HG03045 (cell line): Measurements from ENCODE around the gene DAGLA.
"Not testable (repeated sequence)": the region's sequence is repeated elsewhere in the genome, so short reads cannot be mapped to it uniquely, and the experiment has no call there.

Source experiments
- ATAC-seq: cut with Tn5 transposase; IDR thresholded peaks from one replicate; pipeline ENCODE4 v1.9.1; 2021; ENCODE audit warnings: mild to moderate bottlenecking, moderate library complexity; ENCODE audit not compliant: unreplicated experiment

Gene DAGLA

GRCh38 chr11:61666684-61667297, 13.4 kb upstream of the DAGLA start:
- no peak for ATAC-seq

- ATAC-seq, result no peak
These were observed 12.4 kb upstream of the DAGLA start for GRCh38 chr11:61667684-61668305.

GRCh38 chr11:61669417-61669816, 10.8 kb upstream of the DAGLA start:
- ATAC-seq, result no peak

- ATAC-seq, result no peak
These were observed 9.6 kb upstream of the DAGLA start for GRCh38 chr11:61670626-61671025.

- ATAC-seq, result no peak
These were observed 8.7 kb upstream of the DAGLA start for GRCh38 chr11:61671527-61671926.

GRCh38 chr11:61673946-61674467, 6.2 kb upstream of the DAGLA start:
- ATAC-seq, result not testable (repeated sequence)

GRCh38 chr11:61675826-61676225, 4.4 kb upstream of the DAGLA start:
- ATAC-seq, result no peak

GRCh38 chr11:61679296-61679695, 895 bp upstream of the DAGLA start:
- no peak for ATAC-seq

GRCh38 chr11:61680622-61681221, 531 bp downstream of the DAGLA start:
- ATAC-seq, result no peak

- no peak for ATAC-seq
These were observed 2.0 kb downstream of the DAGLA start for GRCh38 chr11:61682093-61682732.

- no peak for ATAC-seq
These were observed 2.9 kb downstream of the DAGLA start for GRCh38 chr11:61682906-61683675.

- no peak for ATAC-seq
These were observed 4.0 kb downstream of the DAGLA start for GRCh38 chr11:61683961-61684869.

GRCh38 chr11:61684870-61685616, 4.9 kb downstream of the DAGLA start:
- no peak for ATAC-seq

- ATAC-seq, result no peak
These were observed 5.4 kb downstream of the DAGLA start for GRCh38 chr11:61685617-61685967.

- no peak for ATAC-seq
These were observed 5.9 kb downstream of the DAGLA start for GRCh38 chr11:61686066-61686465.

GRCh38 chr11:61686469-61686868, 6.3 kb downstream of the DAGLA start:
- ATAC-seq, result no peak

GRCh38 chr11:61687420-61687819, 7.2 kb downstream of the DAGLA start:
- ATAC-seq, result no peak

GRCh38 chr11:61688365-61689163, 8.4 kb downstream of the DAGLA start:
- no peak for ATAC-seq

- ATAC-seq, result no peak
These were observed 8.9 kb downstream of the DAGLA start for GRCh38 chr11:61689164-61689496.
